Lower lobe of right lung (tissue), 2 donors: Measurements from ENCODE around the gene ABCF3. TPM values are rescaled to one million over a fixed set of nuclear protein-coding genes. Genes with fewer than 3 reads are reported as not detected.

Source experiments
- ATAC-seq, 2 donors: fragments of 200-7000 bp; cut with Tn5 transposase; one replicate each; pipeline ENCODE4 v1.9.1; 2020 to 2022; ENCODE audit warnings: mild to moderate bottlenecking in 2 of 2, moderate library complexity in 2 of 2
- DNase-seq: peaks from one replicate; pipeline ENCODE4 v3.0.0-alpha.2; 2020
- H3K27ac ChIP-seq: fragments of 200-600 bp; one replicate; pipeline ENCODE4 v1.8.0; 2022
- H3K27me3 ChIP-seq: fragments of 200-600 bp; one replicate; pipeline ENCODE4 v1.8.0; 2022; ENCODE audit warnings: low read depth
- H3K36me3 ChIP-seq: fragments of 200-600 bp; one replicate; pipeline ENCODE4 v1.8.0; 2022; ENCODE audit warnings: mild to moderate bottlenecking
- H3K4me1 ChIP-seq: fragments of 200-600 bp; one replicate; pipeline ENCODE4 v1.8.0; 2022
- H3K4me3 ChIP-seq: fragments of 200-600 bp; one replicate; pipeline ENCODE4 v1.8.0; 2022; ENCODE audit warnings: mild to moderate bottlenecking
- H3K9me3 ChIP-seq: fragments of 200-600 bp; one replicate; pipeline ENCODE4 v1.8.0; 2022
- CTCF ChIP-seq: fragments of 200-600 bp; IDR thresholded peaks from one replicate; pipeline ENCODE4 v1.8.0; 2022; ENCODE audit warnings: antibody characterized with exemption, mild to moderate bottlenecking
- intact Hi-C: fragments of 100-400 bp; cut with DNase I; formaldehyde crosslinking; loops from one replicate; pipeline ENCODE4 v1.11.0; 2022
- total RNA-seq: library from RNA; stranded (reverse); fragmentation: NEBNext Ultra II Directional; extraction: Animal tissue kit (Norgen Biotek cat#: 25700); gene quantifications from one replicate; pipeline ENCODE4 v1.2.1, GENCODE V29; 2021
- donor health status: DM: no; HTN: yes; CAD: no; lungs with severe emphysema.

The ABCF3 gene
- total RNA-seq, 1 donor from 2014 or later: 60.7 TPM

GRCh38 chr3:184174646-184175492 is 11.1 kb upstream of the ABCF3 start, which contains the start of gene AP2M1:
Gene AP2M1 (plus strand): TSS chr3:184174855. CDS start chr3:184176994, 2,139 bp downstream.
- peak within 1 kb of the TSS; percentile 93 for H3K27ac ChIP-seq
- peaks cover 36% of the 10 kb centered on the region for H3K4me1 ChIP-seq
- H3K9me3 ChIP-seq: no peaks in the 10 kb centered on the region
- ATAC-seq: peak; percentile 96
- peak; percentile 99 for DNase-seq
- peak within 1 kb of the TSS; percentile 99 for H3K4me3 ChIP-seq
- TF ChIP-seq CTCF: no peak
- H3K36me3 ChIP-seq: peaks cover 63% of the 10 kb centered on the region
- no peaks in the 10 kb centered on the region for H3K27me3 ChIP-seq
- intact Hi-C loops: no loop called here

- peaks cover 36% of the 10 kb centered on the region for H3K4me1 ChIP-seq
- ATAC-seq: no peak
- DNase-seq: no peak
- H3K27me3 ChIP-seq: no peaks in the 10 kb centered on the region
- peak overlapping the region; percentile 99 for H3K4me3 ChIP-seq
- peaks cover 63% of the 10 kb centered on the region for H3K36me3 ChIP-seq
- intact Hi-C loops: no loop called here
- peak overlapping the region; percentile 93 for H3K27ac ChIP-seq
- no peak for TF ChIP-seq CTCF
- H3K9me3 ChIP-seq: no peaks in the 10 kb centered on the region
Measured at GRCh38 chr3:184175506-184175905, 10.5 kb upstream of the ABCF3 start.

GRCh38 chr3:184175981-184176376 is 10.0 kb upstream of the ABCF3 start:
- peak overlapping the region; percentile 93 for H3K27ac ChIP-seq
- H3K4me3 ChIP-seq: peak overlapping the region; percentile 99
- no peaks in the 10 kb centered on the region for H3K27me3 ChIP-seq
- no peak for ATAC-seq
- H3K36me3 ChIP-seq: peaks cover 63% of the 10 kb centered on the region
- peaks cover 36% of the 10 kb centered on the region for H3K4me1 ChIP-seq
- no peak for TF ChIP-seq CTCF
- intact Hi-C loops: no loop called here
- no peaks in the 10 kb centered on the region for H3K9me3 ChIP-seq
- no peak for DNase-seq

- Histone ChIP-seq H3K36me3 (peaks cover 63% of the 10 kb centered on the region), H3K4me3 (peak overlapping the region; percentile 99), H3K4me1 (peaks cover 36% of the 10 kb centered on the region), H3K9me3 (no peaks in the 10 kb centered on the region), H3K27me3 (no peaks in the 10 kb centered on the region), H3K27ac (peak overlapping the region; percentile 93)
- no peak for TF ChIP-seq CTCF
- intact Hi-C loops: no loop called here
- ATAC-seq (peak; percentile 25 to 28), DNase-seq (peak; percentile 69)
Measured at GRCh38 chr3:184176377-184177330, 9.3 kb upstream of the ABCF3 start.

- no peak for ATAC-seq
- Histone ChIP-seq H3K9me3 (no peaks in the 10 kb centered on the region), H3K27me3 (no peaks in the 10 kb centered on the region), H3K4me3 (peak overlapping the region; percentile 99), H3K27ac (peak overlapping the region; percentile 56), H3K4me1 (peaks cover 36% of the 10 kb centered on the region), H3K36me3 (peaks cover 63% of the 10 kb centered on the region)
- intact Hi-C loops: no loop called here
- no peak for DNase-seq
- no peak for TF ChIP-seq CTCF
Measured at GRCh38 chr3:184177331-184177731, 8.7 kb upstream of the ABCF3 start.
